ENCODE data around the gene CSAD.

Gene CSAD

GRCh38 chr12:53198486-53199110 lies 17.9 kb upstream of the CSAD start:
- DNase-seq (ENCODE audit: low spot score): no peak

GRCh38 chr12:53197011-53197640 lies 16.4 kb upstream of the CSAD start:
- no peak for DNase-seq (ENCODE audit: low spot score)

GRCh38 chr12:53196486-53196885 lies 15.8 kb upstream of the CSAD start:
- no peak for DNase-seq (ENCODE audit: low spot score)

GRCh38 chr12:53195516-53196420 lies 15.0 kb upstream of the CSAD start:
- no peak for DNase-seq (ENCODE audit: low spot score)

DNA sequence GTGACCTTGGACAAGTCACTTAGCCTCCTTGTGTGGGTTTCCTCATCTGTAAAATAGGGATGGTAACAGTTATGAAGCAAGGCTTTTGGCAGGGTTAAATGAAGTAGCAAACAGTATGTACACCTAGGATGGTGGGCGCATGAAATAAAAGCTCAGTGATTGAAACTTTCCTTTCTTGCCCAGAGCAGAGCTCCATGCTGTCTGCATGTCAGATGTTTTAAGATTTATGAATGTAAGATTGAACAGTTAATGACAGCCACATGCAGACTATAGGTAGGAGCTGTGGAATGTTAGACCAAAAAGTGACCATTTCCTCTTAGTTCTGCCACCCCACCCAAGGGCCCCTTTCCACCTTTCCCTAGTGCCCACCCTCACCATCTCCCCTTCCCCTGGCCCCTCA lies 14.2 kb upstream of the CSAD start:
- DNase-seq (ENCODE audit: low spot score): no peak

- no peak for DNase-seq (ENCODE audit: low spot score)
Observed at GRCh38 chr12:53193985-53194716, 13.4 kb upstream of the CSAD start.

DNA sequence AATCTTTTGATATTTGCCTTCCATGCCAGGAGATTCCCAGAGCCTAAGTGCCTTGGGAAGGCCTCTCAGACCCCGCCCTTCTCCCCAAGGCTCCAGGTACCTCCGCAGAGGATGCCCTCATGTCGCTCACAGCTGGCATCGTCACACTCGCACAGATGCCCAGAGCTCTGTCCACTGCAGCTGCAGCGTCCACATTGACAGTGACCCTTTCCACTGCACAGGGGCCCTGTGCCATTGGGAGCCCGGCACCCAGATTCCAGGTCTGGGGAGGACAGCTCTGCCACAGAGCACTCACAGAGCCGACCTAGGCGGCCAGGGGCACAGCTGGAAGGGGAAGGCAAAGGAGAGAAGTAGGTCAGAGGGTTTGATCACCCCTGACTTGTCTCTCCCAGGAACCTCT lies 12.3 kb upstream of the CSAD start:
- DNase-seq (ENCODE audit: low spot score): no peak

DNA sequence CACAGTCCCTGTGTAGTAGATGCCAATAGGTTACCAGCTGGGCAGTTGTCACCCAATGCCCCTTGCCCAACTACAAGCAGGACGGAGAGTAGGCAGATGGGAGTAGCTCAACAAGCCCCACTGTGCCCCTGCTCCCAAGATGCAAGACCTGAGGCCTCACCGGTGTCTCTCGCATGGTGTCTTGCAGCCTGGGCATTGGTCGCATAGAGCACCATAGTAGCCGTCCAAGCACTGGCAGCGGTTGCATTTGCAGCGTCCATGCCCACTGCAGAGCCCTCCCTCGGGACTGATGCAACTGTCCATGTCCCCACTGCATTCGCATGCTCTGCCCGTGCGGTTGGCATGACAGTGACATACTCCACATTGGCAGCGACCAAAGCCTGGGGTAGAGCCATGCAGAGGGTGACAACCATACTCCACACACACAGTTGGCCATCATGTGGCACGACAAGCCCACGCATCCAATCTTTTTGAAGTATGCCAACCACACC lies 11.9 kb upstream of the CSAD start:
- DNase-seq (ENCODE audit: low spot score): no peak

DNA sequence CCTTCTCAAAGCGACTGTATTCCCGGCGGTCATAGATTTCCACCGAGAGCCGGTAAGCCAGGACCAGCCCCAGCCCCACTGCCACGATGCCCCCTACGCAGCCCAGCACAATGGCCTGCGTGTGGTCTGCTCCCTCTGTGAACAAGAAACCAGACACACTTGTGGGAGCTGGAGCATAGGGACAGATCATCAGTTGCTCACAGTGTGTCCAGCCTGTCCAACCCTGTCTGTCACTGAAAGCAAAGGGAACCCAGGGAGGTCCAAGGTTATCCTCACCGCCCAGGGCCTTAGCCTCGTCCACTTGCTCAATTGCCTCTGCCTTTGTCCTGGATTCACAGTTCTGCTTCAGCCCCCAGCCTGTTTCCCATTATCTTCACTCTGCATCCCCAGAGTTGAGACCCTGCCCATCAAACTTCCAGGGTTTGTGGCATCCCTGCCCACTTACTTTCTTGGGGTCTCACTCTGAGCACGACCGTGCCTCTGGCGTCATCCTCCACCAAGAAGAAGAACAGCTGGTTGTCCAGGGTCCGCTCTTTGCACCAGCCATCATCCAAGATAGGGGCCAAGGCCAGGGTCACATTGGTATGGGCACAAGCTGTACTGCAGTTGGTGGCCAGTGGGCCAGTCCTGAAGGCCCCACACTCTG lies 11.3 kb upstream of the CSAD start:
- DNase-seq (ENCODE audit: low spot score): no peak

- DNase-seq (ENCODE audit: low spot score): no peak
Observed at GRCh38 chr12:53191096-53191884, 10.6 kb upstream of the CSAD start.

DNA sequence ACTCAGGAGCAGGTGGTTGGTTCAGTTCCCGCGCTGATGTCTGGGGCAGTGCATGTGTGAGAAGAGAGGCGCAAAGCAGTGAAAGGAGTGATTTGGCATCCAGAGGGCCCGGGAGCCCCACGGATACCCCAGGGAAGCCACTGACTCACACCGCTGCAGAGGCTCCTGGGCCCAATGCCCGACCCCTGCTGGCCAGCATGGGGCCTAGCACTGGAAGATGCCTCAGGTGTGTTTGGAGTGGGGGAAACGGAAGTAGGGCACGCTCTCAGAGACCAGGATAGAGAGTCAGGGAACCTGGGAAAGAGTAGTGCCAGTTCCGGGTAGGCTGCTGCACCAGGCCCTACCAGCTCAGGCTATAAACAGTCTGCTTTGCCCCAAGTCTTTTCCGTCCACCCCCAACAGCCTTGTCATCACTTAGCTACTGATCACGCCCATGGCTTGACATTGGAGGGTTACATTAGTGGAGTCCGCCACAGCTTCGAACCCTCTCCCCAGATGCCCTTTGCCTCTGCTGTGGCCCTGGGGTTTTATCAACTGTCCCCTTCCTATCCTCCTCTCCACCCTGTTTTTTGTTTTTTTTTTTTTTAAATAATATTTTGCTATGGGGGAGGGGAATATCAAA lies 9.5 kb upstream of the CSAD start:
- peak; percentile 86 for DNase-seq (ENCODE audit: low spot score)

GRCh38 chr12:53187145-53187899 lies 6.6 kb upstream of the CSAD start:
- no peak for DNase-seq (ENCODE audit: low spot score)

DNA sequence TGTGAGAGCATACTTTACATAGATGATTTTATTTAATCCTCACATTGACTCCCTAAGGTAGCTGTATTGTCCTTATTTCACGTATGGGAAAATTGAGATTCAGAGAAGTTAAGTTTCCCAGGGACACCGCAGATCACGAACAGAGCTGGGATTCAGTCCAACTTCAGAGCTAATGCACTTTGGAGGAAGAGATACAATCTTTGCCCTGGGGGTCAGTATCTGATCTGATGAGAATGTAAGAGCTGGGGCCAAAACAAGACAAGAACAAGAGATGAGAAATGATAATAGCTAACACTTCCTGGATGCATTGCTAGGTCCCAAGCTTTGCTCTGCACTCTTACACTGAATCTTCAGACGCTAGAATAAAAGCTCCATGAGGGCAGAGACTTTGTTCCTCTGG lies 6.0 kb upstream of the CSAD start:
- no peak for DNase-seq (ENCODE audit: low spot score)

- no peak for DNase-seq (ENCODE audit: low spot score)
Observed at GRCh38 chr12:53185582-53186153, 4.9 kb upstream of the CSAD start.

DNA sequence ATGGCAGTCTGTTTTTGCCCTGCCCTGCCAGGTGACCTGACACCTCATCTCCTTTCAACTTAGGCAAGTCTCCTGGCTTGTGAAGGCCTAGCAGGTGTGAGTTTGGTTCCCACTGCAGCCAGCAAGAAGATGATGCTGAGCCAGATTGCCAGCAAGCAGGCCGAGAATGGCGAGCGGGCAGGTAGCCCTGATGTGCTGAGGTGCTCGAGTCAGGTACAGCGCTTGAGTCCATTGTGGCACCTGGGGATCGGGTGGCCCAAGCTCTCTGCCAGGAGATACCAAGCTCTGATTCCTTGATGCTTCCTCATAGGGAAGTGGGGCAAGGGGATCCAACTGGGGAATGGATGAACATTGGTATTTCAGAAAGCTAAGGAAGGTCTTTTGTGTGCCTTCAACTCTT lies 4.1 kb upstream of the CSAD start:
- no peak for DNase-seq (ENCODE audit: low spot score)

DNA sequence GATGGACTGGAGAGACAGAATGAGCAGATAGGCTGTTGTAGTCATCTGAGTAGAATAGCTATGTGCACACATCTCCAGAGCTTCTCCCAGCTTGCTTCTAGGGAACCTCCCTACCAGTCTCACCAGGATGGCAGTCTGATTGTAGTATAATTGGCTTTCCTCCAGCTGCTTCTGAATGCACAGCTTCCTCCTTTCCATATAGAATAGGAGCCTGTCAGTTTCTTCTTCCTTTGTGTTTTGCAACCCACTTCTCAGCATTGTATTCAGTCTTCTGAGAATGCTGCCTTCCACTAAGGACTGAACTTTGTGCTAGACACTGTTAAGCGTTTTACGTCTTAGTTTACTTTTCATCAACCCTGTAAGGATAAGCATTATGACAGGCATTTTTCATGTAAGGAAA lies 2.2 kb upstream of the CSAD start:
- DNase-seq (ENCODE audit: low spot score): no peak

DNA sequence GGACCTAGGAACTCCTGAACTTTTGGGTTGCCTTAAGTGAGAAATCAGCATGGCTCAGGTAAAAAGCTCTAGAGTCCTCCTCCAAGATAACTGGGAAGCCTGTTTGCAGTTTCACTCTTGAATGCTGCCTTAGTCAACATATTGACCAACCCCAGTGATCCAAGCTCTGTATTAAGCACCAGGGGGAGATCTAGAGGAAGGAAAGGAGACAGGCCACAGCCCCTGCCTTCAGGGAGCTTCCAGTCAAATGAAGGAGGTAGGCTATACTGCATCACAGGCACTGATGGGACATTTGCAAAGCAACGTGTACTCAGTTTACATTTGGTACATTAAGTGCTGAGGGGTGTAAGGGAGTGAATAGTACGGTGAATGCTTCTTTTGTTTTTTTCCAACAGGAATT lies 1.2 kb upstream of the CSAD start:
- no peak for DNase-seq (ENCODE audit: low spot score)

DNA sequence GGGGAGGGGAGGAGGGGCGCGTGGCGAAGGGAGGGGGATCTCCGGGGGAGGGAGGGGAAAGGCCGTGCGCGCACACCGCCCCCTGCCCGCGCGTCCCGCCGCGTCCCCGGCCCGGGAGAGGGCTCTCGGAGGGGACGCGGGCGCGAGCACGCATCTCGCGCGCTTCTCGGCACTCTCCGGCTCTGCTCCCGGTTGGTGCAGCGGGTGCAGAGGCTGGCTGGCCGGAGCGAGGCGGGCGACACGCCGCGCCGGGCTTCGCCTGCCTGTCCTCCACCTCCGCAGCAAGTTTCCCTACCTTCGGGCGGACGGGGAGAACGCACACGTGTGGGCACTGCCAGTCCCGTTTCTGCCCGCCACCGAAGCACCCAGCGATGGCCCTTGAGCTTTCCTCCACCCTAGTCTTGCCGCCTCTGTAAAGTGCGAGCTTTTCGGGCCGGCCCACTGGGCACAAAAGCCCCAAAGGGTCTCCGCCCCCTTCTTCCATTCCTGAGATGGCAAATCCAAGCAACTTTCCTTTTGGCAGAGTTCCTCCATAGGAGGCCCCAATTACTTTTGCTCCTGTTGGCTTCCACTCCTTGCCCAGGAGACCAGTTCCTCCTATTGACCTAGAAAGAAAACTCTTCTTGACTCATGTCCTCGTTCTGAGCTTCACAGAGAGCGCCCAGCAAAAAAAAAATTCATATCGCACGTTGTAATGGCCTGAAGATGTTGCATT lies 363 bp upstream of the CSAD start:
- peak; percentile 98 for DNase-seq (ENCODE audit: low spot score)

Measured in D341Med (cell line).